ENCODE data around the gene MYL9. TPM values are rescaled to one million over a fixed set of nuclear protein-coding genes. Genes with fewer than 3 reads are reported as not detected.

MYL9 gene
- total and polyA plus RNA-seq, 2 donors (not counting 1 experiment from before 2014, with no cell fraction given) = 0.78 to 3.5 TPM

- H3K27ac Mint-ChIP-seq = no peak overlapping the region
- Histone ChIP-seq H4K20me1 (ENCODE audit: control insufficient read depth, insufficient read depth, low read length, poor library complexity, severe bottlenecking) (no peaks in the 10 kb centered on the region), H3K27ac (ENCODE audit: low read length in 2 of 2) (no peak overlapping the region), H3K9ac (ENCODE audit: low read length) (no peak overlapping the region), H3K4me3 (ENCODE audit: control extremely low read depth in 1 of 5, extremely low read depth in 1 of 5, insufficient read depth in 1 of 5, low read depth in 2 of 5, low read length in 4 of 5) (no peak overlapping the region), H3K9me3 (ENCODE audit: control extremely low read depth in 1 of 3, control insufficient read depth in 2 of 3, insufficient read depth in 1 of 3, low read length in 2 of 3) (no peaks in the 10 kb centered on the region), H3K79me2 (ENCODE audit: control insufficient read depth, insufficient read depth, low read length) (peaks cover 3% of the 10 kb centered on the region), H3K4me2 (replicated peaks; ENCODE audit: low read depth, low read length, poor library complexity, severe bottlenecking) (no peak overlapping the region), H3K27me3 (replicated peaks in 1 of 4; ENCODE audit: control extremely low read depth in 1 of 4, control insufficient read depth in 3 of 4, insufficient read depth in 4 of 4, low read length in 3 of 4) (peaks cover 0 to 3% (median 0%) of the 10 kb centered on the region in 4 experiments), H3K4me1 (ENCODE audit: control insufficient read depth in 2 of 2, insufficient read depth in 2 of 2, low read length in 2 of 2) (peaks cover 5 to 8% of the 10 kb centered on the region in 2 donors), H3K36me3 (replicated peaks in 1 of 2; ENCODE audit: control extremely low read depth in 1 of 2, control insufficient read depth in 1 of 2, extremely low read depth in 1 of 2, insufficient read depth in 2 of 2, low read length in 1 of 2) (no peaks in the 10 kb centered on the region), H2AFZ (ENCODE audit: insufficient read depth, low read depth, low read length, poor library complexity, severe bottlenecking) (no peak overlapping the region)
- no peaks in the 10 kb centered on the region for H3K27me3 Mint-ChIP-seq
- ChIA-PET POLR2A (no interaction called here), CTCF (interaction anchor here (1.1 kb wide), 1 partner anchor 59 kb away, joined by 3 read pairs; the partner anchor contains the start of gene RAB5IF)
- no peak for ATAC-seq (ENCODE audit: low read depth)
- H3K4me3 Mint-ChIP-seq = no peak overlapping the region
- 90% methylated on average over 14 of the region's 14 CpGs for WGBS (ENCODE audit: insufficient coverage)
- H3K9me3 Mint-ChIP-seq (ENCODE audit: insufficient read depth) = no peaks in the 10 kb centered on the region
- TF ChIP-seq CTCF (IDR thresholded peaks at IDR 0.05) (no peak), EZH2 (IDR thresholded peaks at IDR 0.05; ENCODE audit: borderline replicate concordance, insufficient read depth, low read depth, low read length, poor library complexity, severe bottlenecking) (no peak)
- DNase-seq = peak; percentile 4
- H3K4me1 Mint-ChIP-seq = no peaks in the 10 kb centered on the region
- intact Hi-C loops (cut with micrococcal nuclease) = no loop called here
These were observed 4.9 kb downstream of the MYL9 start for GRCh38 chr20:36546111-36546736.

- ChIA-PET CTCF (interaction anchor here (0.6 to 1.1 kb wide), 3 partner anchors 10 to 58 kb away, joined by 3 to 6 read pairs (median 3); partner anchors contain the start of gene RAB5IF), POLR2A (no interaction called here)
- H3K4me3 ChIP-seq (ENCODE audit: control extremely low read depth in 1 of 5, extremely low read depth in 1 of 5, insufficient read depth in 1 of 5, low read depth in 2 of 5, low read length in 4 of 5) = no peak overlapping the region
- H3K79me2 ChIP-seq (ENCODE audit: control insufficient read depth, insufficient read depth, low read length) = peaks cover 3% of the 10 kb centered on the region
- no peaks in the 10 kb centered on the region for H3K27me3 ChIP-seq (replicated peaks in 1 of 4; ENCODE audit: control extremely low read depth in 1 of 4, control insufficient read depth in 3 of 4, insufficient read depth in 4 of 4, low read length in 3 of 4)
- no peak for TF ChIP-seq CTCF (IDR thresholded peaks at IDR 0.05)
- no peak for ATAC-seq (ENCODE audit: low read depth)
- no peak overlapping the region for H2AFZ ChIP-seq (ENCODE audit: insufficient read depth, low read depth, low read length, poor library complexity, severe bottlenecking)
- no peaks in the 10 kb centered on the region for H3K4me1 Mint-ChIP-seq
- H3K4me2 ChIP-seq (replicated peaks; ENCODE audit: low read depth, low read length, poor library complexity, severe bottlenecking) = no peak overlapping the region
- no peak overlapping the region for H3K27ac ChIP-seq (ENCODE audit: low read length in 2 of 2)
- H3K36me3 ChIP-seq (replicated peaks in 1 of 2; ENCODE audit: control extremely low read depth in 1 of 2, control insufficient read depth in 1 of 2, extremely low read depth in 1 of 2, insufficient read depth in 2 of 2, low read length in 1 of 2) = no peaks in the 10 kb centered on the region
- H4K20me1 ChIP-seq (ENCODE audit: control insufficient read depth, insufficient read depth, low read length, poor library complexity, severe bottlenecking) = no peaks in the 10 kb centered on the region
- peak; percentile 6 for DNase-seq
- H3K27ac Mint-ChIP-seq = no peak overlapping the region
- 95% methylated on average over 5 of the region's 12 CpGs for WGBS (ENCODE audit: insufficient coverage)
- no peak overlapping the region for H3K4me3 Mint-ChIP-seq
- H3K9ac ChIP-seq (ENCODE audit: low read length) = no peak overlapping the region
- H3K27me3 Mint-ChIP-seq = no peaks in the 10 kb centered on the region
- H3K9me3 ChIP-seq (ENCODE audit: control extremely low read depth in 1 of 3, control insufficient read depth in 2 of 3, insufficient read depth in 1 of 3, low read length in 2 of 3) = no peaks in the 10 kb centered on the region
- H3K9me3 Mint-ChIP-seq (ENCODE audit: insufficient read depth) = no peaks in the 10 kb centered on the region
- intact Hi-C loops (cut with micrococcal nuclease) = no loop called here
- H3K4me1 ChIP-seq (ENCODE audit: control insufficient read depth in 2 of 2, insufficient read depth in 2 of 2, low read length in 2 of 2) = no peaks in the 10 kb centered on the region
These were observed 6.1 kb downstream of the MYL9 start for GRCh38 chr20:36547186-36548005.

All from B cell (primary cell).